GM10266 (cell line): ENCODE data around the gene TGFBR3L.

Experiments
- DNase-seq: peaks from one replicate; pipeline ENCODE4 v3.0.0; 2012; ENCODE audit errors: extremely low spot score
- CTCF ChIP-seq: IDR thresholded peaks from 2 replicates; pipeline ENCODE4 v1.5.1; 2012; ENCODE audit warnings: mild to moderate bottlenecking, low read depth; ENCODE audit not compliant: control insufficient read depth, insufficient read depth; ENCODE audit errors: missing control alignments

Gene TGFBR3L

GRCh38 chr19:7869453-7869909 lies 45.1 kb upstream of the TGFBR3L start:
- peak; percentile 90 for DNase-seq
- TF ChIP-seq CTCF, result peak; percentile 4

GRCh38 chr19:7869910-7870511 lies 44.6 kb upstream of the TGFBR3L start:
- TF ChIP-seq CTCF, result no peak
- DNase-seq, result no peak

- TF ChIP-seq CTCF, result no peak
- DNase-seq, result peak; percentile 86
Observed at GRCh38 chr19:7870571-7871436, 43.8 kb upstream of the TGFBR3L start.

- no peak for TF ChIP-seq CTCF
Observed at GRCh38 chr19:7871437-7872305, 43.0 kb upstream of the TGFBR3L start.

GRCh38 chr19:7872306-7873204 lies 42.1 kb upstream of the TGFBR3L start:
- no peak for DNase-seq
- TF ChIP-seq CTCF, result no peak

More at GRCh38 chr19:7871437-7872305, 43.0 kb upstream of the TGFBR3L start:
- peak; percentile 92 for DNase-seq

- no peak for DNase-seq
- no peak for TF ChIP-seq CTCF
Observed at GRCh38 chr19:7873304-7874075, 41.1 kb upstream of the TGFBR3L start.
